MCF 10A (cell line): ENCODE results near the gene CACNA2D1. TPM values are rescaled to one million over a fixed set of nuclear protein-coding genes. Genes with fewer than 3 reads are reported as not detected.

ENCODE experiments used
- BruUV-seq: library from RNA; stranded (reverse); fragments of 400-500 nt; replicated peaks from 2 replicates; lab custom pipeline; 2021; lab: Mats Ljungman, UMichigan
- CTCF ChIA-PET: fragments of 300-600 bp; sonication (Branson Sonifier 250); formaldehyde crosslinking; extraction: SDS; loops from one replicate; lab custom pipeline; 2021; ENCODE audit warnings: antibody characterized with exemption, inconsistent platforms; lab: Yijun Ruan, JAX
- POLR2A ChIA-PET: fragments of 300-600, 350-650 bp; sonication (Branson Sonifier 250); formaldehyde crosslinking; extraction: SDS; loops from one replicate; lab custom pipeline; 2020; ENCODE audit warnings: antibody characterized with exemption, inconsistent platforms; lab: Yijun Ruan, JAX
- DNase-seq: peaks from one replicate; pipeline ENCODE4 v3.0.0-alpha.2; 2018; ENCODE audit not compliant: unreplicated experiment
- H3K27ac Mint-ChIP-seq: one replicate; pipeline ENCODE4 v1.8.0; 2022; ENCODE audit warnings: mild to moderate bottlenecking, low read depth, mixed read lengths; ENCODE audit not compliant: unreplicated experiment
- H3K27me3 Mint-ChIP-seq: one replicate; pipeline ENCODE4 v1.8.0; 2022; ENCODE audit warnings: mixed read lengths; ENCODE audit not compliant: insufficient read depth, unreplicated experiment
- H3K36me3 Mint-ChIP-seq: one replicate; pipeline ENCODE4 v1.8.0; 2022; ENCODE audit warnings: mild to moderate bottlenecking, moderate library complexity, mixed read lengths; ENCODE audit not compliant: insufficient read depth, unreplicated experiment
- H3K4me1 Mint-ChIP-seq: one replicate; pipeline ENCODE4 v1.8.0; 2022; ENCODE audit warnings: mixed read lengths; ENCODE audit not compliant: insufficient read depth, unreplicated experiment
- H3K4me3 Mint-ChIP-seq: one replicate; pipeline ENCODE4 v1.8.0; 2022; ENCODE audit warnings: mild to moderate bottlenecking, moderate library complexity, mixed read lengths; ENCODE audit not compliant: unreplicated experiment
- H3K9me3 Mint-ChIP-seq: one replicate; pipeline ENCODE4 v1.8.0; 2022; ENCODE audit warnings: mixed read lengths; ENCODE audit not compliant: unreplicated experiment
- intact Hi-C: fragments of 100-400 bp; cut with micrococcal nuclease; formaldehyde crosslinking; loops from 2 replicates; pipeline ENCODE4 v1.14.1; 2022
- total RNA-seq: library from RNA; stranded (reverse); gene quantifications from 2 replicates; pipeline ENCODE4 v1.2.3, GENCODE V29; 2022
- TF ChIP-seq, protein P1 (sequence below): fragments of 200-600 bp; IDR thresholded peaks from one replicate; pipeline ENCODE4 v1.8.0; 2022; ENCODE audit warnings: antibody characterized with exemption, mild to moderate bottlenecking; ENCODE audit not compliant: unreplicated experiment

The CACNA2D1 gene
- total RNA-seq, 1 experiment from 2014 or later, result not detected

DNA sequence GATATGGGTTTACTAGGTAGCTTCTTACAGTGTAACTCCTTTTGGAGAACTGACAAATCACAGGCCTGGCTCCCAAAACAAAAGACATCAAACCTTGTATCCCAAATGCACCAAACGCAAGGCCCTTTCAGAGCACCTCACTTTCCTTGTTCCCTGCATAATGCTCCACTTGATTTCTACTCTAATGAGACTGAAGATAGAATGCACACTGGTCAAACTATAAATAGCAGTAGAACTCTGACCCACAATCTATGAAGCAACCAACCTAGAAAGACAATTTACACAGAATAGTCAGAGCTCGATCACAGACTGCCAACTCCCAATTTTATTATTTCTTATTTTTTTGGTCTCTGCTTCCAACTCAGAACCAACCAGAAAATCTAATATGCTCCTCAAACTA is 214.4 kb downstream of the CACNA2D1 start:
- TF ChIP-seq, protein P1, sequence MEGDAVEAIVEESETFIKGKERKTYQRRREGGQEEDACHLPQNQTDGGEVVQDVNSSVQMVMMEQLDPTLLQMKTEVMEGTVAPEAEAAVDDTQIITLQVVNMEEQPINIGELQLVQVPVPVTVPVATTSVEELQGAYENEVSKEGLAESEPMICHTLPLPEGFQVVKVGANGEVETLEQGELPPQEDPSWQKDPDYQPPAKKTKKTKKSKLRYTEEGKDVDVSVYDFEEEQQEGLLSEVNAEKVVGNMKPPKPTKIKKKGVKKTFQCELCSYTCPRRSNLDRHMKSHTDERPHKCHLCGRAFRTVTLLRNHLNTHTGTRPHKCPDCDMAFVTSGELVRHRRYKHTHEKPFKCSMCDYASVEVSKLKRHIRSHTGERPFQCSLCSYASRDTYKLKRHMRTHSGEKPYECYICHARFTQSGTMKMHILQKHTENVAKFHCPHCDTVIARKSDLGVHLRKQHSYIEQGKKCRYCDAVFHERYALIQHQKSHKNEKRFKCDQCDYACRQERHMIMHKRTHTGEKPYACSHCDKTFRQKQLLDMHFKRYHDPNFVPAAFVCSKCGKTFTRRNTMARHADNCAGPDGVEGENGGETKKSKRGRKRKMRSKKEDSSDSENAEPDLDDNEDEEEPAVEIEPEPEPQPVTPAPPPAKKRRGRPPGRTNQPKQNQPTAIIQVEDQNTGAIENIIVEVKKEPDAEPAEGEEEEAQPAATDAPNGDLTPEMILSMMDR, result no peak
- DNase-seq, result no peak
- Mint-ChIP-seq H3K27me3 (peaks cover 89% of the 10 kb centered on the region), H3K27ac (no peak overlapping the region), H3K9me3 (no peaks in the 10 kb centered on the region), H3K4me3 (no peak overlapping the region), H3K4me1 (no peaks in the 10 kb centered on the region), H3K36me3 (no peaks in the 10 kb centered on the region)
- intact Hi-C loops, result no loop called here
- no TSS peak for BruUV-seq
- ChIA-PET CTCF (interaction anchor here (1.1 kb wide), 1 partner anchor 389 kb away, joined by 4 read pairs; no protein-coding TSS in a partner anchor), POLR2A (no interaction called here)

DNA sequence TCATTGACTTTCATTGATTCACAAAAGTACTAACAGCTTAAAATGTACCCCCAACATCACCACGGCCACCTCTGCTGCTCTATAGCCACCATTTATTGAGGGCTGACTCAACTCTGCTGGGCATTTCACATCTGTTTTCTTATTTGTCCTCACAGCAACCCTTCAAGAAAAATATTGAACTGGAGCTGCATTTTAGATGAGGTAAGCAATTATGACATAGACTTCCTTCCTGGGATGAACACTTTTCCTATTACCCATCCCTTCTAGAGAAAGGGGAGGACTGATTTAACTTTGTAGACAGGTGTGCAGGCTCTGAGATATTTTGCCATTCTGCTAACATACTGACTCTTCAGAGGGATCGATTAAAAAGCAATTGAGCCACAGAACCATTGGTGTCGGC is 217.4 kb downstream of the CACNA2D1 start:
- H3K9me3 Mint-ChIP-seq, result no peaks in the 10 kb centered on the region
- no TSS peak for BruUV-seq
- H3K27ac Mint-ChIP-seq, result no peak overlapping the region
- TF ChIP-seq, protein P1, result no peak
- peaks cover 62% of the 10 kb centered on the region for H3K27me3 Mint-ChIP-seq
- intact Hi-C loops, result no loop called here
- POLR2A ChIA-PET, result no interaction called here
- no peak for DNase-seq
- no peaks in the 10 kb centered on the region for H3K36me3 Mint-ChIP-seq
- CTCF ChIA-PET, result no interaction called here
- no peaks in the 10 kb centered on the region for H3K4me1 Mint-ChIP-seq
- no peak overlapping the region for H3K4me3 Mint-ChIP-seq

DNA sequence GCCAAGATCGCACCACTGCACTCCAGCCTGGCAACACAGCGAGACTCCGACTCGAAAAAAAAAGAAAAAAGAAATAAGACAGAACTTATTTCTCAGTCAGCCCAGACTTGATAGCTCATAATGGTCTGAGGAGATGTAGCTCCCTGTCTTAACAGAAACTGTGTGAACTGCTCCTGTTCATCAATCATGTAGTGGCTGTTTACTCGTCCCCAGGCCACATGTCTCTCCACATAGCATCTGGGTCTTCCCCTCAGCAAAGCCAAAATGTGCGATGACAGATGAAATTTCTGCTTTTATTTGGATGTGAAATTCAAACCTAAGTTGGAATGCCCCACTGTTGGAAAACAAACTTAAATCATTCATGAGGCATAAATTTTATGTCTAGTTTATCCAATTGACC is 219.0 kb downstream of the CACNA2D1 start:
- H3K27me3 Mint-ChIP-seq, result peaks cover 45% of the 10 kb centered on the region
- no peak for DNase-seq
- H3K27ac Mint-ChIP-seq, result no peak overlapping the region
- BruUV-seq, result no TSS peak
- intact Hi-C loops, result no loop called here
- ChIA-PET POLR2A (no interaction called here), CTCF (no interaction called here)
- no peaks in the 10 kb centered on the region for H3K36me3 Mint-ChIP-seq
- H3K9me3 Mint-ChIP-seq, result no peaks in the 10 kb centered on the region
- H3K4me3 Mint-ChIP-seq, result no peak overlapping the region
- no peaks in the 10 kb centered on the region for H3K4me1 Mint-ChIP-seq
- TF ChIP-seq, protein P1, result no peak

DNA sequence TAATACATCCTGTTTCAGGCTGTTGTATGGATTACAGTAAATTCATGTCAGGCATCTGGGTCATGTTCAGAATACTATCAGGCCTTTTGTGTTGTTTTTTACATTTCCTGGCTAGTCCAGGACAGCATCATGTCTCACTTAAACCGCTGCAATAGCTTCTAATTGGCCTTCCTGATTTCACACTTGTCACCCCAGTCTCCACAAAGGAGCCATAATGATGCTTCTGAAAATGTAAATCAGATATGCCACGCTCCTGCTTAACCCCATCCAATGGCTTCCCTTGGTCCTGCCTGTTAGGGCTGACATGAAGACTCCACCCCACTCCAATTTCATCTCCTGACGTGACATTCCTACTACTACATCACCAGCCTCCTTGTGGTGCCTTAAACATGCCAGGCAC is 220.0 kb downstream of the CACNA2D1 start:
- H3K4me3 Mint-ChIP-seq, result no peak overlapping the region
- ChIA-PET CTCF (interaction anchor here (0.6 kb wide), 1 partner anchor 1313 kb away, joined by 3 read pairs; no protein-coding TSS in a partner anchor), POLR2A (no interaction called here)
- no peak for DNase-seq
- H3K27me3 Mint-ChIP-seq, result peaks cover 36% of the 10 kb centered on the region
- BruUV-seq, result no TSS peak
- H3K4me1 Mint-ChIP-seq, result no peaks in the 10 kb centered on the region
- intact Hi-C loops, result no loop called here
- TF ChIP-seq, protein P1, result no peak
- H3K36me3 Mint-ChIP-seq, result no peaks in the 10 kb centered on the region
- no peaks in the 10 kb centered on the region for H3K9me3 Mint-ChIP-seq
- H3K27ac Mint-ChIP-seq, result no peak overlapping the region
